Coronary artery (tissue), 2 donors: Measurements from ENCODE around the gene MTF2.
"Not testable (repeated sequence)": the region's sequence is repeated elsewhere in the genome, so short reads cannot be mapped to it uniquely, and the experiment has no call there.

Experiments
- DNase-seq: peaks from one replicate; pipeline ENCODE4 v3.0.0-alpha.2; 2017; ENCODE audit warnings: low spot score
- H3K27ac ChIP-seq, 2 donors: fragments of 200-600 bp; sonication (generic); one replicate each; pipeline ENCODE4 v1.5.1; 2016 to 2019
- H3K4me3 ChIP-seq: fragments of 200-600 bp; sonication (generic); 2 replicates; pipeline ENCODE4 v1.5.1; 2016; ENCODE audit warnings: mild to moderate bottlenecking, moderate library complexity
- CTCF ChIP-seq: fragments of 200-600 bp; sonication (generic); IDR thresholded peaks from one replicate; pipeline ENCODE4 v1.5.1; 2019; ENCODE audit warnings: antibody characterized with exemption

MTF2 gene

GRCh38 chr1:93078986-93079654, at the start of gene MTF2:
MTF2 (plus strand) TSS chr1:93079283; CDS start chr1:93079527, 244 bp downstream.
- TF ChIP-seq CTCF = no peak
- H3K4me3 ChIP-seq = peak within 1 kb of the TSS; percentile 98
- peak; percentile 89 for DNase-seq
- peak within 1 kb of the TSS; percentile 61 to 82 for H3K27ac ChIP-seq

GRCh38 chr1:93029317-93029716, 49.8 kb upstream of the MTF2 start:
- no peak overlapping the region for H3K27ac ChIP-seq
- TF ChIP-seq CTCF = no peak

GRCh38 chr1:93030191-93030590, 48.9 kb upstream of the MTF2 start:
- H3K4me3 ChIP-seq, DNase-seq, H3K27ac ChIP-seq: not testable (repeated sequence)

More at GRCh38 chr1:93029317-93029716, 49.8 kb upstream of the MTF2 start:
- H3K4me3 ChIP-seq = no peak overlapping the region
- DNase-seq = no peak

GRCh38 chr1:93031711-93032110, 47.4 kb upstream of the MTF2 start:
- TF ChIP-seq CTCF = no peak
- H3K4me3 ChIP-seq = no peak overlapping the region
- no peak for DNase-seq
- H3K27ac ChIP-seq = no peak overlapping the region

GRCh38 chr1:93033029-93033428, 46.1 kb upstream of the MTF2 start:
- TF ChIP-seq CTCF = no peak
- no peak for DNase-seq
- Histone ChIP-seq H3K4me3 (no peak overlapping the region), H3K27ac (no peak overlapping the region)

GRCh38 chr1:93033785-93034184, 45.3 kb upstream of the MTF2 start:
- TF ChIP-seq CTCF = no peak
- Histone ChIP-seq H3K27ac (no peak overlapping the region), H3K4me3 (no peak overlapping the region)
- DNase-seq = no peak

GRCh38 chr1:93034397-93034796, 44.7 kb upstream of the MTF2 start:
- H3K27ac ChIP-seq = no peak overlapping the region
- H3K4me3 ChIP-seq = no peak overlapping the region
- TF ChIP-seq CTCF = no peak
- no peak for DNase-seq
